COR-L47 (cell line): Measurements from ENCODE around the gene SERINC5.
"Not testable (repeated sequence)": the region's sequence is repeated elsewhere in the genome, so short reads cannot be mapped to it uniquely, and the experiment has no call there.

Experiments used
- DNase-seq: peaks from one replicate; lab custom pipeline; 2025; lab: John Stamatoyannopoulos, UW

Gene SERINC5

DNA sequence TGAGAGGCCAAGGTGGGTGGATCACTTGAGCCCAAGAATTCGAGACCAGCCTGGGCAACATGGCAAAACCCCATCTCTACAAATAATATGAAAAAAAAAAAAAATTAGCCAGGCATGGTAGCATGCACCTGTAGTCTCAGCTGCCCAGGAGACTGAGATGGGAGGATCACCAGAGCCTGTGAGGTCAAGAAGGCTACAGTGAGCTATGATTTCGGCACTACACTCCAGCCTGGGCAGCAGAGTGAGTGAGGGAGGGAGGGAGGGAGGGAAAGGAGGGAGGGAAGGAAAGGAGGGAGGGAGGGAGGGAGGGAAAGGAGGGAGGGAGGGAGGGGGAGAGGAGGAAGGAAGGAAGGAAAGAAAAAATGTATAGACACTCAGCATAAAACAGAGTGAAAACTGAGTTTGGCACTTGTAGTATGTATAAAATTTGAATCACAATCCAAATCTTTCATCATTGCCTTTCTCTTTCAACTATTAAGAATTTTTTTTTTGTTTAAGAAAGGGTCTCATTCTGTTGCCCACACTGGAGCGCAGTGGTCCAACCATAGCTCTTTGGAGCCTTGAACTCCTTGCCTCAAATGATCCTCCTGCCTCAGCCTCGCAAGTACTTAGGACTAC is 27.8 kb downstream of the SERINC5 start:
- no peak for DNase-seq

GRCh38 chr5:80225934-80226326 is 29.9 kb downstream of the SERINC5 start:
- DNase-seq = no peak

DNA sequence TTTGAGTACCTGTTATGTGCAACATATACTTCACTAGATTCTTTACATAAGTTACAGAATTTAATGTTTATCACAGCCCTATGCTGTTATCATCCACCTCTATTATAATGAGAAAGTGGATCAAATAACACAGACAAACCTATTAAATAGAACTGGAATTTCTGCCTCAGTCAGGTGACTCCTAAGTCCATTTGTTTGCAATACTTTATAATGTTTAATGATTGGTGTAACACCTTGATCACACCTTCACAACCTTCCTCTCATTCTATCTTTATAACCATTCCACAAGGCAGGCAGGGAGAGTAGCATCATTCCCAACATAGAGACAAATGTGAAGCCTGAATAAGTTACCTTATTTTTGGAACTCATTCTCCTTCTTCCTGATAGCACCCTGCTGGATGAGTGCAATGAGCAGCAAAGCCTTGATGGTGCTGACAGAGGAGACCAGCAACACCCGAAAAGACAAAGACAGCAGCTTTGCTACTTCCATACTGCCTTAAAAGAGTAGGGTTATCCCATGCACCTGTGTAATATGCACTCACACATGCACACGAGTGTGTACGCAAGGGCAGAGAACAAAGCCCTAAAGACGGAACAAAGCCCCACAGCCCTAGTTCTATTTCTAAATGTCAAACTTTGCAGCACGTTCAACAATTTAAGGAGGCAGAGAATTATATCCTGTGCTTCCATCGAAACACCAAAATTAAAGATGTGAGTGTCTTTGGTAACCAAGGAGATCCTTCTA is 30.5 kb downstream of the SERINC5 start:
- no peak for DNase-seq

DNA sequence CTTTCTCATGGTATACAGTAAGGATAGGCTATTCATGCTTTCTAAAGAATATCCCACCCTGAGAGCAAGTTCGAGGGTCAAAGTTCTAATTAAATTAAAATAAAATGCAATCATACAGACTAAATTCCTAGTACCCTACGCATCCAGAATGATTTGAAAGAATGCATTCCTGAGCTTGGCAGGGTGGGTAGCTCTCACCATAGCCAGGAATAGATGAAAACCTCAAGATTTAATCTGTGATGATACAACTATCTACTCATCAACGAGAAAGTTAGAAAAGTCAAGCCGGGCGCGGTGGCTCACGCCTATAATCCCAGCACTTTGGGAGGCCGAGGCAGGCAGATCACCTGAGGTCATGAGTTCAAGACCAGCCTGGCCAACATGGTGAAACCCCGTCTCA is 32.3 kb downstream of the SERINC5 start:
- no peak for DNase-seq

DNA sequence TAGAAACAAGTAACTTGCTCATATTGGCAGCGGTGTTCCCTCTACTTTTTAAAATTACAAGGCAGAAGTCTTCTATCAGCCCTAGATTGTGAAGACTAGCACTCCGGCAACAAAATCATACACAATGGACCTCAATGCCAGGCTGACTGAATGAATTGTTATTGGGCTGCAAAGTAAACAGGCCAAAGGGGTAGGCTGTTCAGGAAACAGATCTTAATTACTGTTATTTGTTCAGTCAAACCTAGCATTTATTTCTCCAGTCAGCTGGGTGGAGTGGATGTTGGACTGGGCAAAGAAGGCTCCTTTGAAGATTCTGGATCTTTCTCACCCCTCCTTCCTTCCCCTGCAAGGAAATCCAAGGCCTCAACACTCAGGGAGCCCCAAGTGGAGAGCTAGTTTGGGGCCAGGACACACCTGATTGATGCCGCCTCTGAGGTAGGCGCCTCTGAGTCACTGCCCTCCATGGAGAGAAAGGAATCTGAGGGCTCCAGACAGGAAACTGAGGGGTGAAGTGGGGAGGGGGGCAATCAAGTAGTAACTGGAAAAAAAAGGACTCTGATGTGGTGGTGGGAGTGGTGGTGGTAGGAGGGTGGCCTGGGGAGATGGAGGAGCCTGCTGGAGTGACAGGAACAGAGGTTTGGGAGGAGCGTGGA is 35.5 kb downstream of the SERINC5 start:
- peak; percentile 43 for DNase-seq

DNA sequence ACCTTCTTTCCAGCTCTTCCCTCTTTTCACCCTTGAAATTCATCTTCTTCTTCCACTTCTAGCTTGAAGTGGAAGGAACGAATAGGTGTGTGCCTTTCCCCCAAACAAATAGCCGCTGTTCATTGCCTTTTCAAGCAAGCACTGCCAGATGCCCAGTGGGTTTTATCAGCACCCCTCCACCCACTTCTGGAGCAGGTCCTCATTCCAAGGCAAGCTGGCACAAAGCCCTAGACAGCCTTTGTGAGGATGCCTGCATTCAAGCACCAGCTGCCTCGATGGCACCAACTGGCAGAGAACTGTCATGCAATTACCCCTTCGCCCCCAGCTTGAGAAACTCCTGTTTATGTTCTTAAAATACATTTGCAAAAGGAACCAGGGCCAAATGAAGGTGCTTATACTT is 36.5 kb downstream of the SERINC5 start:
- no peak for DNase-seq

DNA sequence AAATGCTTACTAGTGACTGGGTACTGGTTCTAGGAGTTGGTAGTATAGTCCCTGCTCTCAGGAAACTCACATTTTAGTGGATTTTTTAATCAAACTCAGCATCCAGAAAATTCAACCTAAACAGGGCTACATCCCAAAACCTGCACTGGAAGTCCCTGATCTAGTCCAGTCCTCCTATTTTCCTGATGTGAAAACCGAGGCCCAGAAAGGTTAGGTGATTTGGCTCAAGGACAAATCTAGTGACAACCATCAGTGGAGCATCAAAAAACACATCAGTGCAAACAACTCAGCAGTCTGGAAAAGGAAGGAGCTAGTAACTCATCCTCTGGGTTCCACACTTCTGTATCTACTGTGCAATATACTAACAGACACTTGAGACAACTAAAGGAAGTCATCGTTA is 38.2 kb downstream of the SERINC5 start:
- DNase-seq = no peak

DNA sequence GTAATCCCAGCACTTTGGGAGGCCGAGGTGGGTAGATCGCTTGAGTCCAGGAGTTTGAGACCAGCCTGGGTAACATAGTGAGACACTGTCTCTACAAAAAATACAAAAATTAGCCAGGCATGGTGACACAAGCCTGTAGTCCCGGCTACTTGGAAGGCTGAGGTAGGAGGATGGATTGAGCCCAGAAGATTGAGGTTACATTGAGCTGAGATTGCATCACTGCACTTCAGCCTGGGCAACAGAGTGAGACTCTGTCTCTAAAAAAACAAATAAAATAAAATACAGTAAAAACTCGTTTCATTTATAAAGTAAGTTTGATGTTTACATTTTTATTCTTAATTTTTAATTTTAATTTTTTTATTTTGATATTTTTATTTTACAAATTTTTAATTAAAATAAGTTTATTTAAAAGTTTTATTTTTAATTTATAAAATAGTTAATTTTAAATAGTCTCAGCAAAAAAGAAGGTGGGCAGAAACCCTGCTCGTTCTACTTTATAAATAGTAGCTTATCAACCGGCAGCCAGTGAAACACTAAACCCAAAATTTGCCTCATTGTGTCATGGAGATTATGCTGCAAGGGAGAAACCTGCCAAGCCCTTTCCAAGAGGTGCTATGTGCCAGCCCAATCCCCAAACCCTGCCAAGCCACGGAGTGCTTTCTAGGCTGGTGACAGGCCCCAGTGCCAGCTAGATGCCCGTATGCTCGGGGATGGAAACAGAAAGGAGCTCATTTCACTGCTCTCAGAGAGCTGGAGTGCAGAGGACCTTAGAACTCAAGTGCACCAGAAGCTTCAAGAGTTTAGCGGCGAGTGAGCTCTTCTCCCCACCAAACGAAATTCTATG is 38.9 kb downstream of the SERINC5 start:
- DNase-seq = no peak

GRCh38 chr5:80216096-80216495 is 39.8 kb downstream of the SERINC5 start:
- no peak for DNase-seq

- no peak for DNase-seq
Observed at GRCh38 chr5:80215523-80215922, 40.3 kb downstream of the SERINC5 start.

- no peak for DNase-seq
Observed at GRCh38 chr5:80213466-80213865, 42.4 kb downstream of the SERINC5 start.

DNA sequence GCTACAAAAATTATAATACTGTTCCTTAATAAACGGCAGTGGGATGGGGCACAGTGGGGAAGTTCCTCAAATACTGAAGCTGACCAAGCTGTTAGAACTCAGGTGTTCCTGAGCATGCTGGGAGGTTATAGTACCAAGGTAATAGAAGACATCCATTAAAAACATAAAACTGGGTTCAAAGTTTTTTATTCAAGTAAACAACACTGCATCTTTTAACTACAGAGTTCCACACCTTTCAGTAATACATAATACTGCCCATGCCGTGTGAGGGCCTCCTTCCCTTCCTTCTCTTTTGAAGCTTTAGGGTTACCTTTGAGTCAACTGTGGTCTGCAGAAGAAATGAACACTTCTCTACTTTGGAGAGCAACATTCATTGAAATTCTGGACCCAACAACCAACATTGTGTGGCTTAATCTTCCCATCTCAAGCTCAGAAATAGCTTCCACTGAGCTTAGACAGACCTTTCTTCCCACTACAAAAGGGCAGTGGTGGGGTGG is 43.6 kb downstream of the SERINC5 start:
- no peak for DNase-seq

DNA sequence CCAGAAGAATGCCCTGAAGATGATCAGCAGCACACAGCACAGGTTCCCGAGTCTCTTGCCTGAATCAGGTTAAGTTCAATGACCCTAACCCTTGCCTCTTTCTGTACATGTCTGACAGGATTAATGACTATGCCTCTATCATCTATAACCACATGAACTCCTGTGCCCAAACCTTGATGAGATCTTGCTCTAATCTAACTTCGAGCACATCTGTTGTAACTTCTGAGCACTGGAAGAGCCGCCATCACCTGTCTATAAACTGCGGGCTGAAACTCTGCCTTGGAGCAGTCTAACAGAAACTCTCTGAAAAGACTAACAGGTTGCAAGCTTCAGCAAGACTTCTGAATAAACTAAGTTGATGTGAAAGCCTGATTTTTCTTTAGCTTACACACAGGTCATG is 44.5 kb downstream of the SERINC5 start:
- no peak for DNase-seq

DNA sequence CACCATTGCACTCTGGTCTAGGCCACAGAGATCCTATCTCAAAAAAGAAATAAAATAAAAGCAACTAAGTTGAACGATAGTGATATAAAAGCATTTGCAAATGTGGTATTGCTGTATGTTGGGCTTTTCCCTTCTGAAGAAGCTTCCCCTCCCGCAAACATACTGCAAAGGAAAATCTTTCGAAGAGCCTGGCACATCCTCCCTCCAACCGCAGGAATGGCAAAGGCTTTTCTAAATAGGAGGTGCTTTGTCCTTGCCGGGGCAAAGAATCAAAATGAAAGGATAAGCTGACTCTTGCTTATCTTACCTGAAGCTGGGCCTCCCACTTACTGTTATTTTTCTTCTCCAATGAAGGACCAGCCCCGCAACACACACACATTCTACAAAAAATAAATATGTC is 45.8 kb downstream of the SERINC5 start:
- no peak for DNase-seq

GRCh38 chr5:80208381-80208780 is 47.5 kb downstream of the SERINC5 start:
- no peak for DNase-seq

GRCh38 chr5:80207832-80208231 is 48.0 kb downstream of the SERINC5 start:
- no peak for DNase-seq

- DNase-seq = no peak
Observed at GRCh38 chr5:80206282-80206681, 49.6 kb downstream of the SERINC5 start.

DNA sequence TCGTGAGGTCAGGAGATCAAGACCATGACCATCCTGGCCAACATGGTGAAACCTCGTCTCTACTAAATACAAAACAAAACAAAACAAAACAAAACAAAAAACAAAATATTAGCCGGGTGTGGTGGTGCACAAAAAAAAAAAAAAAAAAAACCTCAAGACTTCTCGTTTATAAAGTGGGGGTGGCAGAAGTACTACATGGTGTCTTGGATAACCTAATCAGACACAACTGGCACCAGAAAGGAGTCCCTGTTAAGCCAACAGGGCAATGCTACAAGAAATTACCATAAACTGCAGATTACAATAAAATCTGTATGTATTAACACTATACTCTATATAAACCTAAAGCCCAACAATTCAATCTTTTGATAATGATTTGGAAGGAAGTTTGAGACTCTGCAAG is 50.0 kb downstream of the SERINC5 start:
- no peak for DNase-seq

GRCh38 chr5:80204808-80205614 is 50.8 kb downstream of the SERINC5 start:
- no peak for DNase-seq

DNA sequence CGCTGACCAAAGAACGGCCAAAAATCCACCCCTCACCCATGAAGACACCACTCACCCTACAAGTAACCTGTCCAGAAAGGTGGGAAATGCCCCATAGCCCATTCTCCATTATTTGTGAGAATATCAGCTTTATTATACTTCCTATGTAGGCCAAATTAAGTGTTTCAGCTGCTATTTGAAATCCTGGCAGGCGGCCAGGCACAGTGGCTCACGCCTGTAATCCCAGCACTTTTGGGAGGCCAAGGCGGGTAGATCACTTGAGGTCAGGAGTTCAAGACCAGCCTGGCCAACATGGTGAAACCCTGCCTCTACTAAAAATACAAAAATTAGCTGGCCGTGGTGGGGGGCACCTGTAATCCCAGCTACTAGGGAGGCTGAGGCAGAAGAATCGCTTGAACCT is 54.1 kb downstream of the SERINC5 start:
- DNase-seq = not testable (repeated sequence)

DNA sequence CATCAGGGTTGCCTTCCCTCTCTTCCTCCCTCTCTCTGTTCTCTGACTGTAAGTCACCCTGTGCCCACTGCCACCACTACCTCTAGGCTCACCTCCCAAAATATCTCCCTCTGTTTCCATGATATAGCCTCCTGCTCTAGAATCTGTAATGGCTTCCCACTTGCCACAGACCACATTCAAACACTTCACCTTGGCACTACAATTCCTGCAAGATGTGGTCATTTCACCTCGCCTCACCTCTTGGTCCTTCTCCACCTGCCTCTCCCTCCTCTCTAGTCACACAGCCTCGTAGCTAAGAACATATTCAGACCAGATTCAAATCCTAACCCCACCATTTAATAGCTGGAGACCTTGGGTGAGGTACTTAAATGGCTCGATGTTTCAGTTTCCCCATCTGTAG is 56.9 kb downstream of the SERINC5 start:
- no peak for DNase-seq
